Eye (tissue), 1 donor: ENCODE data around the gene PKD1.
"Not testable (repeated sequence)": the region's sequence is repeated elsewhere in the genome, so short reads cannot be mapped to it uniquely, and the experiment has no call there.

Source experiments
- DNase-seq: peaks from one replicate; pipeline ENCODE4 v3.0.0-alpha.2; 2015

PKD1 gene

GRCh38 chr16:2122934-2123683, 12.6 kb downstream of the PKD1 start:
- DNase-seq = not testable (repeated sequence)

GRCh38 chr16:2122429-2122828, 13.3 kb downstream of the PKD1 start:
- no peak for DNase-seq

- no peak for DNase-seq
Measured at GRCh38 chr16:2121853-2122252, 13.8 kb downstream of the PKD1 start.

- peak; percentile 50 for DNase-seq
Measured at GRCh38 chr16:2121325-2121724, 14.4 kb downstream of the PKD1 start.

GRCh38 chr16:2117960-2118722, 17.6 kb downstream of the PKD1 start:
- DNase-seq = peak; percentile 41

- not testable (repeated sequence) for DNase-seq
Measured at GRCh38 chr16:2117341-2117740, 18.4 kb downstream of the PKD1 start.

GRCh38 chr16:2116428-2116827, 19.3 kb downstream of the PKD1 start:
- not testable (repeated sequence) for DNase-seq

- DNase-seq = no peak
Measured at GRCh38 chr16:2115591-2115973, 20.1 kb downstream of the PKD1 start.

- DNase-seq = not testable (repeated sequence)
Measured at GRCh38 chr16:2114885-2115590, 20.7 kb downstream of the PKD1 start.

- not testable (repeated sequence) for DNase-seq
Measured at GRCh38 chr16:2114225-2114624, 21.5 kb downstream of the PKD1 start.

- not testable (repeated sequence) for DNase-seq
Measured at GRCh38 chr16:2112539-2113106, 23.1 kb downstream of the PKD1 start.

- not testable (repeated sequence) for DNase-seq
Measured at GRCh38 chr16:2111412-2112335, 24.0 kb downstream of the PKD1 start.

- not testable (repeated sequence) for DNase-seq
Measured at GRCh38 chr16:2111009-2111353, 24.7 kb downstream of the PKD1 start.

- DNase-seq = not testable (repeated sequence)
Measured at GRCh38 chr16:2110332-2111008, 25.2 kb downstream of the PKD1 start.

- not testable (repeated sequence) for DNase-seq
Measured at GRCh38 chr16:2109872-2110271, 25.8 kb downstream of the PKD1 start.

GRCh38 chr16:2109271-2109580, 26.5 kb downstream of the PKD1 start:
- not testable (repeated sequence) for DNase-seq

GRCh38 chr16:2108446-2109270, 27.0 kb downstream of the PKD1 start:
- not testable (repeated sequence) for DNase-seq

- not testable (repeated sequence) for DNase-seq
Measured at GRCh38 chr16:2107791-2108125, 27.9 kb downstream of the PKD1 start.

GRCh38 chr16:2107121-2107790, 28.4 kb downstream of the PKD1 start:
- not testable (repeated sequence) for DNase-seq

- not testable (repeated sequence) for DNase-seq
Measured at GRCh38 chr16:2106211-2106610, 29.5 kb downstream of the PKD1 start.
